Measurements from ENCODE around the gene NFASC.

The NFASC gene

GRCh38 chr1:204863024-204863423 lies 7.6 kb upstream of the NFASC start:
- no peak for DNase-seq

GRCh38 chr1:204863730-204864129 lies 6.9 kb upstream of the NFASC start:
- no peak for DNase-seq

GRCh38 chr1:204866051-204866596 lies 4.5 kb upstream of the NFASC start:
- no peak for DNase-seq

- DNase-seq: no peak
Measured at GRCh38 chr1:204867203-204867602, 3.5 kb upstream of the NFASC start.

GRCh38 chr1:204867666-204868339 lies 2.9 kb upstream of the NFASC start:
- DNase-seq: no peak

- DNase-seq: no peak
Measured at GRCh38 chr1:204868340-204868700, 2.3 kb upstream of the NFASC start.

- DNase-seq: no peak
Measured at GRCh38 chr1:204869097-204869496, 1.6 kb upstream of the NFASC start.

GRCh38 chr1:204871405-204872037 lies 859 bp downstream of the NFASC start:
- DNase-seq: no peak

GRCh38 chr1:204872262-204872881 lies 1.7 kb downstream of the NFASC start:
- no peak for DNase-seq

GRCh38 chr1:204873176-204873575 lies 2.5 kb downstream of the NFASC start:
- DNase-seq: no peak

- no peak for DNase-seq
Measured at GRCh38 chr1:204873714-204874113, 3.1 kb downstream of the NFASC start.

- no peak for DNase-seq
Measured at GRCh38 chr1:204874274-204874673, 3.6 kb downstream of the NFASC start.

GRCh38 chr1:204875255-204875654 lies 4.6 kb downstream of the NFASC start:
- DNase-seq: no peak

- DNase-seq: no peak
Measured at GRCh38 chr1:204878621-204879234, 8.1 kb downstream of the NFASC start.

- DNase-seq: no peak
Measured at GRCh38 chr1:204879351-204879750, 8.7 kb downstream of the NFASC start.

- DNase-seq: no peak
Measured at GRCh38 chr1:204880906-204881305, 10.2 kb downstream of the NFASC start.

- no peak for DNase-seq
Measured at GRCh38 chr1:204882479-204882878, 11.8 kb downstream of the NFASC start.

GRCh38 chr1:204883405-204883804 lies 12.7 kb downstream of the NFASC start:
- no peak for DNase-seq

GRCh38 chr1:204885288-204885711 lies 14.6 kb downstream of the NFASC start:
- no peak for DNase-seq

- DNase-seq: no peak
Measured at GRCh38 chr1:204885790-204886189, 15.1 kb downstream of the NFASC start.

GRCh38 chr1:204887846-204888245 lies 17.2 kb downstream of the NFASC start:
- no peak for DNase-seq

GRCh38 chr1:204888294-204888693 lies 17.6 kb downstream of the NFASC start:
- DNase-seq: no peak

- DNase-seq: no peak
Measured at GRCh38 chr1:204889681-204890383, 19.2 kb downstream of the NFASC start.

All from inflammatory macrophage treated with lipopolysaccharide for 1 hour (primary cell).